ENCODE measurements around the gene BEST1. TPM values are rescaled to one million over a fixed set of nuclear protein-coding genes. Genes with fewer than 3 reads are reported as not detected.

Gene BEST1
- total RNA-seq, 1 experiment from 2014 or later, result 0.22 TPM

- Histone ChIP-seq H2AFZ (ENCODE audit: low read length) (no peak overlapping the region), H3K4me1 (ENCODE audit: insufficient read depth, low read length) (peaks cover 8% of the 10 kb centered on the region), H3K9me3 (ENCODE audit: low read length) (no peaks in the 10 kb centered on the region), H3K4me2 (ENCODE audit: low read length) (no peak overlapping the region), H3K27me3 (ENCODE audit: low read length) (no peaks in the 10 kb centered on the region), H3K27ac (ENCODE audit: low read length) (no peak overlapping the region), H4K20me1 (ENCODE audit: low read length) (no peaks in the 10 kb centered on the region), H3K36me3 (ENCODE audit: low read depth, low read length) (no peaks in the 10 kb centered on the region), H3K9ac (ENCODE audit: low read length) (no peak overlapping the region), H3F3A (ENCODE audit: low read length, unreplicated experiment) (no peaks in the 10 kb centered on the region), H3K79me2 (ENCODE audit: low read length) (no peaks in the 10 kb centered on the region), H3K9me2 (replicated peaks; ENCODE audit: low read length) (no peaks in the 10 kb centered on the region), H3K4me3 (ENCODE audit: low read length) (no peak overlapping the region)
- no TSS peak for BruUV-seq (replicated peaks)
- ChIA-PET CTCF (interaction anchor here (0.7 to 1.5 kb wide), 2 partner anchors 10 to 123 kb away, joined by 3 to 7 read pairs; no protein-coding TSS in a partner anchor), POLR2A (ENCODE audit: unreplicated experiment) (no interaction called here)
- no peak for ATAC-seq
- intact Hi-C loops (cut with micrococcal nuclease), result no loop called here
- DNase-seq, result no peak
- TF ChIP-seq CTCF (conservative IDR thresholded peaks at IDR 0.05; ENCODE audit: low read depth, low read length), result no peak
- no peak for TF ChIP-seq EZH2 (IDR thresholded peaks at IDR 0.05; ENCODE audit: low read length, unreplicated experiment)
- no peak for TF ChIP-seq EZH2phosphoT487 (IDR thresholded peaks at IDR 0.05; ENCODE audit: borderline replicate concordance, low read length)
Observed at GRCh38 chr11:61958590-61958989, 8.4 kb downstream of the BEST1 start.

GRCh38 chr11:61959114-61959513, 9.0 kb downstream of the BEST1 start:
- H3K27me3 ChIP-seq (ENCODE audit: low read length), result no peaks in the 10 kb centered on the region
- no peak overlapping the region for H3K9ac ChIP-seq (ENCODE audit: low read length)
- ChIA-PET CTCF (interaction anchor here (0.7 to 1.5 kb wide), 2 partner anchors 9 to 123 kb away, joined by 3 to 7 read pairs; no protein-coding TSS in a partner anchor), POLR2A (ENCODE audit: unreplicated experiment) (interaction anchor here (0.6 kb wide), 1 partner anchor 13 kb away, joined by 3 read pairs; no protein-coding TSS in a partner anchor)
- H3K9me3 ChIP-seq (ENCODE audit: low read length), result no peaks in the 10 kb centered on the region
- H3K9me2 ChIP-seq (replicated peaks; ENCODE audit: low read length), result no peaks in the 10 kb centered on the region
- H2AFZ ChIP-seq (ENCODE audit: low read length), result no peak overlapping the region
- no peaks in the 10 kb centered on the region for H3F3A ChIP-seq (ENCODE audit: low read length, unreplicated experiment)
- TF ChIP-seq CTCF (conservative IDR thresholded peaks at IDR 0.05; ENCODE audit: low read depth, low read length) (peak; percentile 41; the same call in 1 of the 2 replicates), EZH2phosphoT487 (IDR thresholded peaks at IDR 0.05; ENCODE audit: borderline replicate concordance, low read length) (no peak)
- H3K27ac ChIP-seq (ENCODE audit: low read length), result no peak overlapping the region
- peaks cover 3% of the 10 kb centered on the region for H4K20me1 ChIP-seq (ENCODE audit: low read length)
- no peak overlapping the region for H3K4me2 ChIP-seq (ENCODE audit: low read length)
- H3K4me3 ChIP-seq (ENCODE audit: low read length), result no peak overlapping the region
- H3K36me3 ChIP-seq (ENCODE audit: low read depth, low read length), result peaks cover 3% of the 10 kb centered on the region
- no TSS peak for BruUV-seq (replicated peaks)
- no peak for ATAC-seq
- H3K79me2 ChIP-seq (ENCODE audit: low read length), result no peaks in the 10 kb centered on the region
- intact Hi-C loops (cut with micrococcal nuclease), result no loop called here
- peak; percentile 58 for DNase-seq
- peaks cover 8% of the 10 kb centered on the region for H3K4me1 ChIP-seq (ENCODE audit: insufficient read depth, low read length)

DNA sequence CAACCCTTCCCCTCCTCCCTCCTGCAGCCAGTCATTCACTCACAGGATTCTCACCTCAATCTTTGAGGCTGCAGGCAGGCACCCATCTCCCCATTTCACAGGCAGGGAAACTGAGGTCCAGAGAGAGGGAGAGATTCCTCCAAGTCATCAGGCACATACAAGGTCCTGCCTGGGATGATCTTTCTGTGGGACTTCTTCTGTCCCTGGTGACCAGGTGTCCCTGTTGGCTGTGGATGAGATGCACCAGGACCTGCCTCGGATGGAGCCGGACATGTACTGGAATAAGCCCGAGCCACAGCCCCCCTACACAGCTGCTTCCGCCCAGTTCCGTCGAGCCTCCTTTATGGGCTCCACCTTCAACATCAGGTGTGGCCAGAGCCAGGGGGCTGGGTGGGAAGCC, 9.5 kb downstream of the BEST1 start:
- H3K36me3 ChIP-seq (ENCODE audit: low read depth, low read length), result peaks cover 9% of the 10 kb centered on the region
- no peak overlapping the region for H3K9ac ChIP-seq (ENCODE audit: low read length)
- ATAC-seq (no peak), DNase-seq (no peak)
- POLR2A ChIA-PET (ENCODE audit: unreplicated experiment), result interaction anchor here (0.6 kb wide), 1 partner anchor 13 kb away, joined by 3 read pairs; no protein-coding TSS in a partner anchor
- H3K9me2 ChIP-seq (replicated peaks; ENCODE audit: low read length), result no peaks in the 10 kb centered on the region
- H4K20me1 ChIP-seq (ENCODE audit: low read length), result peaks cover 9% of the 10 kb centered on the region
- no peaks in the 10 kb centered on the region for H3K9me3 ChIP-seq (ENCODE audit: low read length)
- peaks cover 8% of the 10 kb centered on the region for H3K4me1 ChIP-seq (ENCODE audit: insufficient read depth, low read length)
- BruUV-seq (replicated peaks), result no TSS peak
- no peaks in the 10 kb centered on the region for H3F3A ChIP-seq (ENCODE audit: low read length, unreplicated experiment)
- no peaks in the 10 kb centered on the region for H3K27me3 ChIP-seq (ENCODE audit: low read length)
- intact Hi-C loops (cut with micrococcal nuclease), result loop anchor here (5.0 kb wide), 1 partner anchor 62 kb away; no protein-coding TSS in a partner anchor
- H3K4me2 ChIP-seq (ENCODE audit: low read length), result no peak overlapping the region
- no peak overlapping the region for H2AFZ ChIP-seq (ENCODE audit: low read length)
- H3K79me2 ChIP-seq (ENCODE audit: low read length), result peaks cover 4% of the 10 kb centered on the region
- CTCF ChIA-PET, result interaction anchor here (1.5 kb wide), 1 partner anchor 122 kb away, joined by 7 read pairs; no protein-coding TSS in a partner anchor
- no peak overlapping the region for H3K27ac ChIP-seq (ENCODE audit: low read length)
- TF ChIP-seq CTCF (conservative IDR thresholded peaks at IDR 0.05; ENCODE audit: low read depth, low read length) (no peak), EZH2phosphoT487 (IDR thresholded peaks at IDR 0.05; ENCODE audit: borderline replicate concordance, low read length) (no peak), EZH2 (IDR thresholded peaks at IDR 0.05; ENCODE audit: low read length, unreplicated experiment) (no peak)
- H3K4me3 ChIP-seq (ENCODE audit: low read length), result no peak overlapping the region

Data from PC-3 (cell line).